ENCODE data around the gene CDH13.

Gene CDH13

DNA sequence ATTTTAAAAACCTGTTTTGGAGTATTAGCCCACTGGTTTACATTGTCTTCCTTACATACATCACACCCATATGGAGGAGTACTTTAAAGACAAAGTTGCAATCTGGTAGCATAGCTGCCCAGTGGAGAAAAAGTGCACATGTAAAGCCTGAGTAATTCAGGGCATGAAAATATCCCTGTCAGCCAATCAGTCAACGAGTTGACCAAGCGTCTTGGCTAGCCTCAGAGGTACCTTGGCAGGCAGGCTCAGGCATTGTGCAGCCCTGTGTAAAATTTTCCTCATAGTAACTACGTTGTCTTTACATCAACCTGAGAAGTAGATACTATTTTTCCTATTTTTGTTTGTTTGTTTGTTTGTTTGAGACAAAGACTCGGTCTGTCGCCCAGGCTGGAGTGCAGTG, 339.0 kb downstream of the CDH13 start:
- DNase-seq = no peak

DNA sequence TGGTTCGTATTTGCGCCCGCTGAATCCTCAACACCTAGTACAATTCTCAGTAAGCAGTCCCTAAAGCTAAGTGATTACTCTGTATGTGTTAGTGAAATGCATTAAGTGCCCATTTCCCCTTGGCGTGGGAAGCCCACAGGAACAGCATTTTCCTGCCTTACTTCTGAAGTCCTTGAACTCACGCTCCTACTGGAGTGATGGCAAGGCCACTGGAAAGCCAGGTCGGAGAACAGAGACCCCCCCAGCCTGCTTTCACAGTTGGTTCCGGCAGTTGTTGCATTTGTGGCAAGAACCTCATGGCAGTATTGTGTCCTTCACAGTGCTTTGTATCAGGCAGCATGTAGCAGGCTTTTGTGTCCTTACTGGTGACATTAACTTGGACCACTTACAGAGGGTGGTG, 340.7 kb downstream of the CDH13 start:
- DNase-seq = no peak

DNA sequence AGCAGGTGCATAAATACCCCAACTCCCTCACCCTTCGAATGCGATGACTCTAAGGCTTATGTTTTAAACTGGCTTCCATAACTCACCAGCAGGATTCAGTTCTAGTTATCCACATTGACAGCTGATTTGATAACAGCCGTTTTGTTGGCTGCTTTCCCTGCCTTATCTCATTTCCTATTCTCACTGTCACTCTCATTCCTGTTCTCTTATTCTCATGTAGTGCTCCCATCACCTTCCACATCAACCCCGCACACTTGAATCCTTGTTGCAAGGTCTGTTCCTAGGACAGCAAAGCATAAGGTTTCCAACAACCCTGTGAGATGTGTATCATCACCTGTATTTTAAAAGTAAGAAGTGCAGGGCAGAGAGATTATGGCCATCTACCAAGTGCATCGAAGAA, 344.4 kb downstream of the CDH13 start:
- no peak for DNase-seq

DNA sequence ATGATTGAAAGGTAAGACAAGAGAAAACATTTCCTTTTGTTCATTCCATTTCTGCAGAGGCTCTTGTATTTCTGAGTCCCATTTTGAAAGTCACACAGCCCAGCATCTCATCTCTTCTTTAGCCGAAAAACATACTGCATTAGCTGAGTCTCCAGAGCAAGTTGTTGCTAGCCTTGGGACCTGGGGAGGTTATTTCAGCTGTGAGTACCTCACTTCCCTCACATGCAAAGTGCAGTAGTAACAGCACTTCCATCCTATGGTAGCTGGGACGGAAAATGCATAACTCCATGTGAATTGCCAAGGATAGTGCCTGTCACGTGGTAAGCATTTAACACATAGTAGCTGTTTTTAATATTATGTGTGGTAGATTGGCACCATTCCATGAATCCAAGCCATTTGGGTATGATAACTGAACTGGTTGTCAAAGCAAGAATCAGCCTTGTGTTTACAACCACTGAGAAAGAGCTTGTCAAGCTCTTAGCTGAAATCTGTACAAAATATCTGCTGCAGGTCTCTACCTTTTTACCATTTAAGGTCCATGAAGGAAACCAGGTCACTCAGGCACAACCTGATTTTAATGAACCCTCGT, 345.7 kb downstream of the CDH13 start:
- no peak for DNase-seq

DNA sequence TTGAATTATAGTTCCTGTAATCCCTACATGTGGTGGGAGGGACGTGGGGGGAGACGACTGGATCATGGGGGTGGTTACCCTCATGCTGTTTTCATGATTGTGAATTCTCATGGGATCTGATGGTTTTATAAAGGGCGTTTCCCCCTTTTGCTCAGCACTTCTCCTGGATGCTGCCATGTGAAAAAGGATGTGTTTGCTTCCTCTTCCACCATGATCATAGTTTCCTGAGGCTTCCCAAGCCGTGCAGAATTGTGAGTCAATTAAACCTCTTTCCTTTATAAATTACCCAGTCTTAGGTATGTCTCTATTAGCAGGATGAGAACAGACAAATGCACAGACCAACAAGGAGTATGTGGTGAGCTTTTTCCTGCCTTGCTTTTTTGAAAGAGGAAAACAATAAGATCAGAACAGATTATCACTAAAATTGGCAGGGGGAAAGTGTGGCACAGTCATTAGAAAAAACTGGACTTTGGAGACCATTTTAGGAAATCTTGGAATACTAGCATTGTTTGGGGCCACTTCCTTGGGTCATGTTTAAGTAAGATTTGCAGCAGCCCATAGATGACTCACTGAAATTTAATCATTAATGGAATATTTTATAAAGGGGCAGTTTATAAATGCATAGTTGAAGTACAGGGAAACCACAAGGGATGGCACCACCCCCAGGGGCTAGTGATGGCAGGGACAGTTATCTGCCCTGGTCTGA, 352.8 kb downstream of the CDH13 start:
- no peak for DNase-seq

DNA sequence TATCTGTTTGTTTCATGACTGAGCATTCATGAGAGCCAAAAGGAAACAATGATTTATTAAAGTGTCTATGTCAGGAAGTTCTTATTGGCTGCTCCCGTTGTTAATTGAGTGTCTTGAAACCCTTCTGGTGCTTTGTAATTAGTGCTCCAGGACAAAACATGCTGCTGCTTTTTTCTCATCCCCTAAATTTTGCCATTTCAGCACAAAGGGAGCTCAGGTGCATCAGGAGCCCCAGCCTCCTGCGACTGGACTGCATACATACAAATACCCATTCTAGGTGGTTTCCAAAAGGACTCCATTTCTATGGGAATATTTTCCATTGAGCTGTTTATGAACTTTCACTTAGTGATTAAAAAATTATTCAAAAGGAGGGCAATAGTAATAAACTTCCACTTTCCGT, 354.0 kb downstream of the CDH13 start:
- DNase-seq = no peak

DNA sequence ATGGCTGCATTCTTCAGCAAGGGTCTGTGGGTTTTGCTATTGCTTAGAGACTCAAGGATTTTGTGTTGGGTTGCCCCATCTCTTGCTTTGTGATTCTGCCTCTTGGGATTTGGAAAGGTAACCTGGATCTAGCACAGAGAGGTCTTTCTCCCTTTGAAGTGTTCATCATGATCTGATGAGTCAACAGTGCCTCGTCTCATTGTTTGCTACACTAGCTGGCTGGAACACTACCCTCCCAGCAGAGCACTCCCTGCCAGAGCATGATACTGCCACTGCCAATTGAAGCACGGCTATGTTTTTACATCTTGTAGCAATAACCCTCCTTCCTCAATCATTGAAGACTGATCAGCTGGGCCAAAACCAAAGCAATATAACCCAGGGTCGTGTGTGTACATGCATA, 361.0 kb downstream of the CDH13 start:
- no peak for DNase-seq

DNA sequence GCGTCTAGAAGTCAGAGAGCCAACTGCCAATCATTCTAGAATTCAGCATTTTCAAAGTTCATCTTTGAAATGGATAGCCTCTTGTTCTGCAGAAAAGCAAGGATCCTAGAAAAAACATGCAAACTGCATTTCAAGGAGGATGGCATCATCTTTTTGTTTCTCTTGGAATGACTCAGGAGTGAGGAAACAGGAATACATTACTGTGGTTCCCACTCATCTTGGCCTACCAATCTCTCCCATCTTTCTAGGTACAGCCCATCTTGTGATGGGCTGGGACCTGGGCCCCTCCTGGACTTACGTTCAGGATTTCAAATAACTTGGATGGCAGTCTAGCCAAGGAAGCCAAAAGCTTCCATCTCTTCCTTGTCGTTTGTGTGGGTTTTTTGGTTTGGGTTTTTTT, 363.4 kb downstream of the CDH13 start:
- no peak for DNase-seq

DNA sequence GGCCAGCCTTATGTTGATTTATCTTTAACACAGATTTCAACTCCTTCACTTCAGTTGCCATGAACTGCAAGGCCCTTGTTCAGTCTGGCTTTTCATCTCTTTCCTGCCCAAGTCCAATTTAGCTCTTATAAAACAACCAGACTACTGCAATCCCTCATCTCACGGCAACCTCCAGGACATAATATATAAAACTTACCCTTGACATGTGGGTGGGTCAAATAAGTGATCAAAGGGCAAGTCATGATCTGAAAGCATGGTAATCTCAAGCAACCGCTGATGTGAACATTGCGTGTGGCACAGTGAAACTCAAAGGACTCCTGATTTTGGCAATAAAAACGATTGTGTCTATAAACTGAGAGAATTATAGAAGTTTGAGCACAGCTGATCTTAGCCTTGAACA, 364.6 kb downstream of the CDH13 start:
- no peak for DNase-seq

DNA sequence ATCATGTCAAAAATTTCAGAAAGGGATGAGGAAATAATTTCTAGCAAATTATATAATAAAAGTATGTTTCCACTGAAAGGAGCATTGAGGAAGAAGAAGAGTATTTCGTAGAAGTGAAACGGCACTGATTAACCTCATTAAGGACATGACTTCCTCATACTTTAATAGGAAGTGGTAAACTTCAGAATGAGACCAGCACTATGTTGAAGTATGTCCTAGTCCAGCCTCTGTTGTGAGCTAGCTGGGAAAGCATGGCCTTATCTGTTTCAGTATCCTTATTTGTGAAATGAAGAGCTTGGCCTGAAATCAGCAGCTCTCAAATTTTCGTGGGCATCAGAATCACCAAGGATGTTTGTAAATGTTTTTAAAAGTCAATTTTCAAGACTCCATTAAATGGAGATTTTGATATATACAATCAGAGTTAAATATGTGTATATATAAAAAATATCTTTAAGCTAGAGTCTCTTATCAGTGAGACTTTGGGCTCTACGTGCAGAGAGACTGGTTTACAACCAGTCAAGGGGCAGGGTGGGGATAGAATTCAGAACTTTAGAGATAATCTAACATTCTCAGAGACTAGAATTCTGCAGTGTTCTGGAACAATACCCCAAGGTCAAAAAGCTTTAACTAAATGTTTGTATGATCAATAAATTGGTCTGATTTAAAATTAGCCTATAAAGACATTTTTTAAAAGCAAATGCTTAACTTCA, 365.4 kb downstream of the CDH13 start:
- no peak for DNase-seq

DNA sequence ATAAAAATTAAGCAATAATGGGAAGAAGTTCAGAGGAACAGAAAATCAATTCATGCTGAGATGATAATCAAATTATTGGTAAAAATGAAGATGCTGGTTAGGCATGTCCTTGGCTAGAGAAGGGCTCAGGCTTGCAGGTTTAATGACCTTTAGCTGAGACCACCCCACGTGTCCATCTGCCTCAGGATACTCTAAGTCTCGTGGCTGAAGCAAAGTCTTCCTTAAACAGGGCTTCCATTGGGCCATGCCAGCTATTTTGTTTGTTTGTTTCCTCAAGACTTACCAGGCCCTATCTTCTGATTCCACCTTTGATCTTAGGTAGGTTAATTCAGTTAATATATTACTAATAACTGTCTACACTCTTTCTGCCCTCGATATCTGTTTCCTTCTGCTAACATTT, 366.0 kb downstream of the CDH13 start:
- no peak for DNase-seq

DNA sequence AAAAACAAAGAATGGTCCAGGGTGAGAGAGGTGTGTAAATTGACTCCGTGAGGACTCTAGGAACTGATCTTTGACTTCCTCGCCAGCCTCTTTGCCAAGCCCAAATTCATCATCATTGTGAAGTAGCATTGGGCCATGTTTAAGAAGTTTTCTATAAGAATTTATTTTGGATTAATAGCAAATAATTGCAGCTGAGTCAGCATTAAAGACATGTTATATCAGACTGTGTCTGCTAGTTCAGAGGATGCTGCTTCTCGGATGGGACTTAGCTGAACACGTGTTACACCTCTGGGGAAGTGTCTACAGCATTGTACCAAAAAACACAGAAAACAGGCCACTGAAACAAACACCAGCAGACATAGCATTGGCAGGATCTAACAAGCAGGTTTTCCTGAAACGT, 366.6 kb downstream of the CDH13 start:
- no peak for DNase-seq

DNA sequence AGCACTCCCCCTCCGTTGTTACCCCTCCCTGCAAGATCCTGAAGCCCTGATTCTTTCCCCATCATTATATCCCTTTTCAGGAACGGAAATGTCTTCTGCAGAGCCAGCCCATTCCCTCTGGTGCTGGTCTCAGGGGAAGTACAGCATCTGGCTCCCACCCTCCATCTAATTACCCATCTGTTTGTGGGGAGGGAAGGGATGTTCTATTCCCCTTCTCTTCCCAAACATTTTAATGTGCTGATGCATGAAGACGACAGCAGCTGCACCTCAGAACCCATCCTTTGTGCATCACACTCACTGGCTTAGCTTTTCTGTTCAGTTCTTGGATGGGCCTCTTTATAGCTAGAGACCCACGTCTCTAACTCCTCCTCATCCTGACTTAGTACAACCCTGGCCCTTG, 367.2 kb downstream of the CDH13 start:
- no peak for DNase-seq

DNA sequence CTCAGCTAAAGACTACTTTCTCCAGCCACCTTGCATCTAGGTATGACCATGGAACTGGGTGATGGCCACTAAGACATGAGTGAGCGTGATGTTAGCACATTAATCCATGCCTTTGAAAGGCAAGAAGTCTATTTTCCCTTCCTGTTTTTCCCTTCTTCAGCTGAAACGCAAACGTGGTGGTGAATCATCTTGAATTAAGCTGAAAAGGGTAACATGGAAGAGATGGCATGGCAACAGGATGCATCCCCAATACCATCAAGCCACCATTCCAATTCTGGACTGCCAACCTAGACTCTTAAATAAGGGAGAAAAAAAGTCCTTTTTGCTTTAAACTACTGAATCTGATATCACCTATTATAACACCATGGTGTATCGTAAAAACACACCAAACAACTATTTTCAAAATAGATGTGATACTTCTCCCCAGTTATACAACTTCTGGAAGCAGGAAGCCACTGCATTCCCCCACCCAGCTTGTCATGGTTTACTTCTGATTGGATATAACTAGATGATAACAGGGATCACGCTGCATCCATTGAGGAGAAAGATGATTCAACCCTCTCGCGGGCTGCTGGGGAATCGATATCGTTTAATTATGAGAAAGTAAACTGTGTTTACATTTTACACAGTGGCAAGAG, 368.6 kb downstream of the CDH13 start:
- no peak for DNase-seq

DNA sequence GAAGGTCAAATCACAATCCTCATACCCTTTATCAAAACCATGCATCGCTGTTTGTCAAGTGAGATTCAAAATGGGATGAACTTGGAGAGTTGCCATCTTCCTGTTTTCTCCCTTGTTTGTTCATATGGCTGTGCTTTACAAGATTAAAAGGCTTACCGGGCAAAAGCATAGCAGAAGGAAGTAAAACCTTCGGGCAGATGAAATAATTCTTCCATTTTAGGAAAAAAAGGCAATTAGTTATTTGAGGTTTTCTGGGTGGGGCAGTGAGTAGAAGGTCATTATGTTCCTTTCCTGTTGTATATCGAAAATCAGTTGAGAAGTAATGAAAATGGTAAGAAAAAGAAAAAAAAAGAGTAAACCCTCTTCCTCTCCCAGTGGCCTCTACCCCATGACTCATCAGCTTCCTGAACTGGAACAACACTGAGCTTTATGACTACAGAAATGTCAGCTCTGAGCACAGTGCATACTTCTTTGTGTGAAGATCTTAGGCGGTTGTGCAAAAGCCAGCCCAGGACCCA, 369.2 kb downstream of the CDH13 start:
- DNase-seq = no peak

DNA sequence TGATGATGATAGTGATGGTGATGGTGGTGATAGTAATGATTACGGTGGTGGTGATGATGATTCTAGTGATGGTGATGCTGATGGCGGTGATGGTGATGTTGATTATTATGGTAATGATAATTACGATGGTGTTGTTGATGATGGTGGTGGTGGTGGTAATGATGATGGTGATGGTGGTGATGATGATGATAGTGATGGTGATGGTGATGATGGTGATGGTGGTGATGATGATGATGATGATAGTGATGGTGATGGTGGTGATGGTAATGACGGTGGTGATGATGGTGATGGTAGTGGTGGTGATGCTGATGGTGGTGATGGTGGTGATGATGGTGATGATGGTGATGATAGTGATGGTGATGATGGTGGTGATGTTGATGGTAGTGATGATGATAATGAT, 370.0 kb downstream of the CDH13 start:
- no peak for DNase-seq

DNA sequence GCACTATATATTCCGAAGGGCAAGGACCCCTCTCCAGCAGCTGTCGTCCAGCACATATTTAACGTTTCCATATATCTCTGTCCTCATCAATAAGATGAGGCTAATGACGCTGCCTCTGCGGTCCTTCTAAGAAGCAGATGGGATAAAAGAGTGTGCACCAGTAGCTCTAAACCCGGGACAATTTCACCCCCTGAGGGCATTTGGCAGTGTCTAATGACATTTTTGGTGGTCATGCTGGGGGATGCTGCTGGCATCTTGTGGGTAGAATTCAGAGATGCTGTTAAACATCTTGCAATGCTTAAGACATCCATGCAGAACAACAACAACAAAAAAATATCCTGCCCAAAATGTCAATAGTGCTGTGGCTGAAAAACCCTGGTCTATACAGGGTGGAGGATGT, 372.9 kb downstream of the CDH13 start:
- DNase-seq = no peak

DNA sequence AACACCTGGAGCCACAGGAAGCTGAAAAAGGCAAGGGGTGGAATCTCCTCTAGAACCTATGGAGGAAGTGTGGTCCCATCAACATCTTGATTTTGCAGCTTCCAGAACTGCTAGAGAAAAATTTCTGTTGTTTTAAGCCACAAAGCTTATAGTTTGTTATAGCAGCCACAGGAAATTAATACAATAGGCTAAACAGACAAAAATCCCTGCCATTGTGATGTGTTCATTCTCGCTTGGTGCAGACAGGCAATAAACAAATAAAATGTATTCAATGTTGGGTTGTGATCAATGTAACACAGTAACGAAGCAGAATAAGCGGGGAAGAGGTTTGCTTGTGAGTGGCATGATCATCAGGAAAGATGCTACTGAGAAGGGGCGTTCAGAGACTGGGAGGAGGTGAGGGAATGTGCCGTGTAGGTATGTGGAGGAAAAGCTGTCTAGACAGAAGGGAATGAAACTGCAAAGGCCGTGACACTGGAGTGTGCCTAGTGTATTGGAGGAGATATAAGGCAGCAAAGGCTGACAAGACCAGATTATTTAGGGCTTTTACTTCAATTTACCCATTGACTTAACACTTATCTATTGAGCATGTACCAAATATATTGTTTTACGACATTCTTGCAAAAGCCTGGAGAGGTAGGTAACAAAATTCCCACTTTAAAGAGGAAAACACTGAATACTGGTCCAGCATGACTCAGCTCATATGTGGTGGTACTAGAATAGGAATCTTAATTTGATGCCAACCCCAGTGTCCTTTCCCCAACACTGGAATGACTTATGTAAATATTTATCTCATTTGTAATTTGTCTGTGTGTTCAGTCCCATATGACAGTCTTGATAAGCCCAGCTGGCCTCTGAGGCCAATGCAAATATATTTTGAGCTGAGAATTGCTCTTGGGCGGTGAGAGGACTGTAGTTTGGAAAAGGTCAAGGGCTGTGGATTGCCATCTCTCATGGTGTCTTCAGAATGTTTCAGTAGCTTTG, 375.9 kb downstream of the CDH13 start:
- DNase-seq = no peak

DNA sequence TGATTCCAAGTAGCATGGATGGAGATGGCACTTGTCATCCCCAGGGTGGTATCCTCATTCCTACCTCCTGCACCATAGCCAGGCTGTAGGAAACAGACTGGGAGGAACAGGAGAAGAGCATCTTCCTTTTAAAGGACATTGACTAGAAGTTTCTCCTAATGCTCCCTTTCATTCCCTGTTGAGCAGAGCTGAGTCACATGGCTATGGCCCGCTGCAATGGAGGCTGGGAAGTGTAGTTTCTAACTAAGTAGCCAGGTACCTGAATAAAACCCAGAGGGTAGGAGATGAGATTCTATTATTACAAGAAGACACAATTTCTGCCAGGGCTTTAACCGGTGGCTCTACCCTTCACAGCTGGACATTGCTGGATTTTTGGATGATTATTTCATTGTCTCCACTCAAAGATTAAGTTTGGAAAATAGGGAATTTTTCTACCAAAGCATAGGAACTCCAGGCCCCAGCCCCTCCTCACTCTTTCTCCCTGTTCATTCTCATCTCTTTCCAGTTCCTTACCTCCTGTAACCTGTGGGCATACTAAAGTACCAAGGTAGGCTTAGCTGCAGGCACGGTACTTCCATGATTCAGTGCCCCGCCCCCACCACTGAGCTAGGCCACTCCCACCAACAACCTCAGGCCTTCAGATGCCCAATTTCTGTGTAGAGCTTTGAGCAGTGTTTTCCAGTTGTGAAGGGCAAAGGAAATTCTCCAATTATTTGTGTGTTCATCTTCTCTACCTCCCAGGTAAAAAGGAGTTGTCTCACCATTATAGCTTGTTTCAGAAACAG, 378.3 kb downstream of the CDH13 start:
- DNase-seq = no peak

DNA sequence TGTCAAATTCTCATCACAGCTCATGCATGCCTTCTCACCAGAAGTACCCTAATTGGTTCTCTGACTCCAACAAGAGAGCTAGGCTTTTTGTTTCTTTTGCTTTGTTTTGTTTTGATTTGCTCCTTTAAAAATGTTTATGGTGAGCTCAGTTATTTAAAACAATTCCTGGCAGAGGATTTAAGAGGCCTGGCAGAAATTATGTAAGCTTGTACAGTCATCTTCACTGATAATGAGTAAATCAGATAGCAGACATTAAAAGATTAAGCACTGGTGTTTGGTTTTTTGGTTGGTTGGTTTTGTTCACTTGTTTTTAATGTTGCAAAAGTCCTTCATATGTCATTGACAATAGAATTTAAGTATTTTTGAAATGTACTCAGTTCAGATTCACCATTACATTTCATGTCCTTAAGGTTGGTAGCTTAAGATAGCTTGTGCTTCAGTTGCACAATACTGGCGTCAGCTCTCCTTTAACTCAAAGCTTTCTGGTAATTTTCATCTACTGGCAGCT, 378.9 kb downstream of the CDH13 start:
- no peak for DNase-seq
